Smooth muscle cell (in vitro differentiated cells): Measurements from ENCODE around the gene COL5A1. TPM values are rescaled to one million over a fixed set of nuclear protein-coding genes. Genes with fewer than 3 reads are reported as not detected.

ENCODE experiments used
- DNase-seq: peaks from one replicate; lab custom pipeline; 2025; ENCODE audit not compliant: unreplicated experiment; lab: John Stamatoyannopoulos, UW
- H2AFZ ChIP-seq: fragments of 200-600 bp; sonication (generic); 2 replicates; pipeline ENCODE4 v1.6.0; 2016; ENCODE audit warnings: antibody characterized with exemption, low read depth, mild to moderate bottlenecking
- H3F3A ChIP-seq: fragments of 200-600 bp; sonication (generic); 2 replicates; pipeline ENCODE4 v1.6.0; 2017; ENCODE audit warnings: antibody characterized with exemption, low read depth
- H3K27ac ChIP-seq: fragments of 200-600 bp; sonication (generic); 2 replicates; pipeline ENCODE4 v1.5.1; 2016; ENCODE audit warnings: low read depth, mild to moderate bottlenecking
- H3K27me3 ChIP-seq: fragments of 200-600 bp; sonication (generic); 2 replicates; pipeline ENCODE4 v1.6.1; 2016; ENCODE audit warnings: low read depth, mild to moderate bottlenecking
- H3K36me3 ChIP-seq: fragments of 200-600 bp; sonication (generic); 2 replicates; pipeline ENCODE4 v1.5.1; 2016; ENCODE audit warnings: low read depth
- H3K4me1 ChIP-seq: fragments of 200-600 bp; sonication (generic); 2 replicates; pipeline ENCODE4 v1.5.1; 2016; ENCODE audit warnings: low read depth
- H3K4me2 ChIP-seq: fragments of 200-600 bp; sonication (generic); 2 replicates; pipeline ENCODE4 v1.6.0; 2016; ENCODE audit warnings: mild to moderate bottlenecking
- H3K4me3 ChIP-seq: fragments of 200-600 bp; sonication (generic); 2 replicates; pipeline ENCODE4 v1.5.1; 2016; ENCODE audit warnings: mild to moderate bottlenecking
- H3K79me2 ChIP-seq: fragments of 200-600 bp; sonication (generic); 2 replicates; pipeline ENCODE4 v1.6.0; 2016; ENCODE audit warnings: low read depth, mild to moderate bottlenecking
- H3K9ac ChIP-seq: fragments of 200-600 bp; sonication (generic); 2 replicates; pipeline ENCODE4 v1.6.0; 2016; ENCODE audit warnings: low read depth
- H3K9me3 ChIP-seq: fragments of 200-600 bp; sonication (generic); replicated peaks from 2 replicates; pipeline ENCODE4 v1.5.1; 2016; ENCODE audit warnings: low read depth
- H4K20me1 ChIP-seq: fragments of 200-600 bp; sonication (generic); 2 replicates; pipeline ENCODE4 v1.6.0; 2016; ENCODE audit warnings: low read depth
- WGBS: methylation state at CpG from one replicate; pipeline ENCODE4 v1.1.7; 2016; ENCODE audit warnings: low lambda C conversion rate; 5-methylcytosine and 5-hydroxymethylcytosine counted together
- polyA plus RNA-seq: library from polyadenylated mRNA; unstranded; fragments of >200 nt; fragmentation: Nextera tagmentation; extraction: Ambion mirVana; gene quantifications from 2 replicates; pipeline ENCODE4 v1.2.1, GENCODE V29; 2016
- total RNA-seq: library from RNA; depleted of rRNA; stranded (reverse); fragments of >200 nt; gene quantifications from 2 replicates; pipeline ENCODE4 v1.2.3, GENCODE V29; 2014
- TF ChIP-seq, protein P1 (sequence below): fragments of 200-600 bp; sonication (generic); IDR thresholded peaks from 2 replicates; pipeline ENCODE4 v1.5.1; 2017; ENCODE audit warnings: borderline replicate concordance, mild to moderate bottlenecking, antibody characterized with exemption; ENCODE audit not compliant: insufficient read depth, poor library complexity, severe bottlenecking

COL5A1 gene
- total and polyA plus RNA-seq, 2 experiments from 2014 or later: 1,084 to 1,443 TPM

DNA sequence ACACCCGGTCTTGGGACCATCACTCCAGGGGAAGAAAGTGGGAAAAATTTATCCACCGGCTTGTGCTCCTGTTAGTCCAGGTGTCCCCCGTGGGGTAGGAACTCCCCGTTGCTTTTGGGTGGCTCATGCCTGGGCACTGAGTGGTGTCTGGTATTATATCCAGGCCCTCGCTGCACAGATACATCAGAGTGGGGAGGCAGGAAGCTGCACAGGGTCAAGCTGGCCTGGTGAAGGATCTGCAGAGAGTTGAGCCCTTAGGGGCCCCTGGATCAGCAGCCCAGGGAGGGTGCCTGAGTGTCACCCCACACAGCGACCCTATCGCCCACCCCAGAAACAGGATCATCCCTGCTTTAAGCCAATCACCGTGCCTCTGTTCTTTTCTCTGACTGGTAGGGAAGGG lies 24.4 kb upstream of the COL5A1 start:
- no peak overlapping the region for H3K9ac ChIP-seq
- H3K27me3 ChIP-seq: no peaks in the 10 kb centered on the region
- no peaks in the 10 kb centered on the region for H4K20me1 ChIP-seq
- no peak overlapping the region for H3K4me3 ChIP-seq
- no peak overlapping the region for H2AFZ ChIP-seq
- peaks cover 12% of the 10 kb centered on the region for H3F3A ChIP-seq
- TF ChIP-seq, protein P1, sequence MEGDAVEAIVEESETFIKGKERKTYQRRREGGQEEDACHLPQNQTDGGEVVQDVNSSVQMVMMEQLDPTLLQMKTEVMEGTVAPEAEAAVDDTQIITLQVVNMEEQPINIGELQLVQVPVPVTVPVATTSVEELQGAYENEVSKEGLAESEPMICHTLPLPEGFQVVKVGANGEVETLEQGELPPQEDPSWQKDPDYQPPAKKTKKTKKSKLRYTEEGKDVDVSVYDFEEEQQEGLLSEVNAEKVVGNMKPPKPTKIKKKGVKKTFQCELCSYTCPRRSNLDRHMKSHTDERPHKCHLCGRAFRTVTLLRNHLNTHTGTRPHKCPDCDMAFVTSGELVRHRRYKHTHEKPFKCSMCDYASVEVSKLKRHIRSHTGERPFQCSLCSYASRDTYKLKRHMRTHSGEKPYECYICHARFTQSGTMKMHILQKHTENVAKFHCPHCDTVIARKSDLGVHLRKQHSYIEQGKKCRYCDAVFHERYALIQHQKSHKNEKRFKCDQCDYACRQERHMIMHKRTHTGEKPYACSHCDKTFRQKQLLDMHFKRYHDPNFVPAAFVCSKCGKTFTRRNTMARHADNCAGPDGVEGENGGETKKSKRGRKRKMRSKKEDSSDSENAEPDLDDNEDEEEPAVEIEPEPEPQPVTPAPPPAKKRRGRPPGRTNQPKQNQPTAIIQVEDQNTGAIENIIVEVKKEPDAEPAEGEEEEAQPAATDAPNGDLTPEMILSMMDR: no peak
- peaks cover 5% of the 10 kb centered on the region for H3K9me3 ChIP-seq
- WGBS: 89% methylated on average over 8 of the region's 8 CpGs
- DNase-seq: no peak
- peaks cover 5% of the 10 kb centered on the region for H3K36me3 ChIP-seq
- H3K4me1 ChIP-seq: peaks cover 19% of the 10 kb centered on the region
- H3K79me2 ChIP-seq: no peaks in the 10 kb centered on the region
- no peak overlapping the region for H3K4me2 ChIP-seq
- peak overlapping the region; percentile 68 for H3K27ac ChIP-seq

DNA sequence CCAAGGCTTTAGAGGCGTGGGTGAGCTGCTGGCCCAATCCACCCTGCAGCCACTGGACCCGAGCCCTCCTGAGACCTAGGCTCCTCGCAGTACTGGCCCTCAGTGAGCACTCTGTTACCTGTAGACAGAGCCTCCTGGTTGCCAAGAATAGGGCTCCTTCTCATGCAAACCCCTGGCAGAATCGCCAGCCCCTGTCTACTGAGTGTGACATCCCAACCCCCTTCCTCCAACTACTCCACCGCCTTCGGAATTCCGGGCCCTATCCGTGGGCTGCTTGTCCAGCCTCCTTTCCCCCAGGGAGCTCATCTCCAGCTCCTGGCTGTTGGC lies 23.8 kb upstream of the COL5A1 start:
- 65% methylated on average over 8 of the region's 8 CpGs for WGBS
- Histone ChIP-seq H3K4me2 (peak overlapping the region; percentile 55), H3K36me3 (no peaks in the 10 kb centered on the region), H3K4me3 (no peak overlapping the region), H3K27ac (peak overlapping the region; percentile 68), H3K4me1 (peaks cover 20% of the 10 kb centered on the region), H3F3A (peaks cover 12% of the 10 kb centered on the region), H2AFZ (no peak overlapping the region), H3K79me2 (no peaks in the 10 kb centered on the region), H3K9me3 (no peaks in the 10 kb centered on the region), H3K9ac (no peak overlapping the region), H3K27me3 (no peaks in the 10 kb centered on the region), H4K20me1 (no peaks in the 10 kb centered on the region)
- DNase-seq: no peak
- TF ChIP-seq, protein P1: no peak

DNA sequence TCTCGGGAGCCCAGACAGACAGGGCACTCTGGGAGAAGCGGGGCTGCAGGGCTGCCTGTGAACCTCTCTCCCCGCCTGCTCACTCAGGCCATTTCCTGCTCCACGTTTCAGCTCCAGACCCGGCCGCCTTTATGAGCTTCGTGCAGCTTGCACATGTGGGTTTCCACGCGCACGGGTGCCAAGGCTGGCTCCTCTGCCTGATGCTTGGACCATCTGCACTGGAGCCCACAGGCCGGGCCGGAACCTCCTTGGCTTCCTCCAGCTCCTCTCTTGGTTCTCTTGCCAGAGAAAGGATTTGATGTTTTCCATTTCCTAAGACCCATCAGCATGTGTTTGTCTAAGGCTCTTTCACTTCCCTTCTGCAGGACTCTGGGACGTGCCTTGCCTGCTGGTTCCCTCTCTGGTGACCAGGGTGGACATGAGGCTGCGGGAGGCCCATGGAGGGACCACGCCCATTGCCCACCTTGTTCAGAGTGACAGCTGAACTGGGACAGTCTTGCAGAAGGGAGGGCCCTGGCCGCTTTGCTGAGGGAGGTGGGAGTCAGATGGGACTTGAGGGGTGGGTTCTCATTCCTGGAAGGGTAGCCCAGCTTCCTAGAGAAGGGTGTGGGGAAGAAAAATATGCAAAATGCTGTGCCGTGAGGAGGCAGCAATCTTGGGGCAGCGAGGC lies 23.3 kb upstream of the COL5A1 start:
- no peak overlapping the region for H3K9ac ChIP-seq
- H4K20me1 ChIP-seq: no peaks in the 10 kb centered on the region
- no peak for DNase-seq
- no peak overlapping the region for H3K4me3 ChIP-seq
- WGBS: 53% methylated on average over 18 of the region's 18 CpGs
- TF ChIP-seq, protein P1: no peak
- H3F3A ChIP-seq: peaks cover 13% of the 10 kb centered on the region
- peak overlapping the region; percentile 68 for H3K27ac ChIP-seq
- peak overlapping the region; percentile 55 for H3K4me2 ChIP-seq
- no peaks in the 10 kb centered on the region for H3K27me3 ChIP-seq
- H2AFZ ChIP-seq: no peak overlapping the region
- H3K36me3 ChIP-seq: no peaks in the 10 kb centered on the region
- no peaks in the 10 kb centered on the region for H3K79me2 ChIP-seq
- H3K4me1 ChIP-seq: peaks cover 24% of the 10 kb centered on the region
- no peaks in the 10 kb centered on the region for H3K9me3 ChIP-seq

DNA sequence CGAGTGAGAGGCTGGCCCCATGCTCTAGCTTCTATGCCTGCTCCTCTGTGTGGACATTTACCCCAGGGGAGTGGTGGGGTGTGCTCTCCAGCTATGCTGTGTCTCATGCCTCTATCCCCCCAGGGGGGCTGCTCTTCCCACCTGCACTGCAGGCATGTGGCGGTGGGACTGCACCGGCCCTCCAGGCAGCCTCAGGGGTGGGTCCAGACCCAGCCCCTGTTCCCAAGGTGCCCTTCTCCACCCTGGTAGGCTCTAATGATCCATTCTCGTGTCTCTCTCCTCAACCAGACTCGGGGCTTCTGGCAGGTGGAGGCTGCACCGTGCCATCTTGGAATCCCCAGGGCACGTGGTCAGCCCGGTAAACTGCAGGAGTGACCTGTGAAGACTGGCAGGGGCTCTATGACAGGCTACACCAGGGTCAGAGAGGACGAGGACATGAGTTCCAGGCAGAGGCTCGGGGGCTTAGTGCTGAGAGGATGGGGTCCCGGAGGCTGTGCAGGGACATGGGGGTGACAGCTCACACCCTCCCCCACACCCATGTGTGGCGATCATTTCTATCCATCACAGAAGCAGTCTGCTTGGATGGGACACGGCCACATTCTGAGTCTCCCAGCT lies 22.7 kb upstream of the COL5A1 start:
- no peaks in the 10 kb centered on the region for H3K36me3 ChIP-seq
- H3K4me3 ChIP-seq: no peak overlapping the region
- H3K4me1 ChIP-seq: peaks cover 30% of the 10 kb centered on the region
- H3K27me3 ChIP-seq: no peaks in the 10 kb centered on the region
- no peaks in the 10 kb centered on the region for H3K9me3 ChIP-seq
- no peak overlapping the region for H2AFZ ChIP-seq
- no peaks in the 10 kb centered on the region for H3K79me2 ChIP-seq
- DNase-seq: no peak
- H3K4me2 ChIP-seq: peak overlapping the region; percentile 55
- no peak overlapping the region for H3K9ac ChIP-seq
- TF ChIP-seq, protein P1: no peak
- H3F3A ChIP-seq: peaks cover 20% of the 10 kb centered on the region
- 81% methylated on average over 12 of the region's 13 CpGs for WGBS
- peak overlapping the region; percentile 68 for H3K27ac ChIP-seq
- H4K20me1 ChIP-seq: no peaks in the 10 kb centered on the region
